Dermis blood vessel endothelial cell (primary cell): Measurements from ENCODE around the gene LEF1. TPM values are rescaled to one million over a fixed set of nuclear protein-coding genes. Genes with fewer than 3 reads are reported as not detected.

Experiments used
- DNase-seq: peaks from one replicate; pipeline ENCODE4 v3.0.0; 2010
- total RNA-seq: library from RNA; depleted of rRNA; stranded (reverse); fragments of >200 nt; gene quantifications from 2 replicates; pipeline ENCODE4 v1.2.3, GENCODE V29; 2014

LEF1 gene
- total RNA-seq, 1 donor from 2014 or later: 0.68 TPM

DNA sequence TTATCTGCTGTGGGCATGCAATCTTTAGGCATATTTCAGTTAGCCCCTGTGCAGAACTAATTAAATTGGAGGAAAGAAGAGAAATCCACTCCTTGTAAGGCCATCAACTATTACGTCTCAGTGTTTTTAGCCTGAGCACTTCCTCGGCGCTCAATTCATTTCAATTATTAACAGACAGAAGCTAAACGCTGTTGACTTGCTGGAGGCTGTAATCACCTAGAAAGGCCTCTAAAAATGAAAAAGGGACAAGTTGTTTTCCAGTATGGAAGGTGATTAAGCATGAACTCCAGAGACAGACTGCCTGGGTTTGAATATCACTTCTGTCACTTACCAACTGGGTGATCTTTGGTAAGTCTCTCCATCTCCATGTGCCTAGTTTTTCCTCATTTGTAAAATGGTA lies 59.6 kb downstream of the LEF1 start:
- no peak for DNase-seq

DNA sequence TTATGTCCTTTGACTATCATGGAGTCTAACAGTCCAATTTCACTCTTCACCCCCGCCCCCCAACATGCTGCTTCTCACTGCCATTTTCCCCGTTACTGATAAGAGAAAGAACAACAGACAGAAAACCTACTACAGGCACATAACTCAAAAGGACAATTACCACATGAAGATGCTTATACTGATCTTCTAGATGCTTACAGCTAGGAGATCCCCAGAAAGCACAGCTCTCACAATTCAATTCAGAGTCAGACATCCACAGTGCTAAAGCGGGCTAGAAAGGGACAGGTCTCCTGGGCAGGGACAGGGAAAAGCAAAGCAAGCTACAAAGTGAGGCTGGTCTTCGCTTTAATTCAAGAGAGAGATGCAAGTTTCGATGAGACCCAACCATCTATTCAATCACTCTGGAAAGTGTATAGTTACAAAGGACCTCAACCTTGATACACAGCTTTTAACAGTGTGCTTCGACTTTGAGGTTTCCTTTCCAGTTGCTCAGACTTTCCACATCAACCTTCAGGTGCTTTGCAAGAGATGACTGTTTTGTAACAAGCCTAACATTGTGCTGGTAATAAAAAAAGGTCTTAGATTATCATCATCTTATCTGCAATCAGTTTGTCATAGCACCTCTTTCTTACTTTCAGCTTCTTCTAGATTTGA lies 60.9 kb downstream of the LEF1 start:
- DNase-seq: no peak

DNA sequence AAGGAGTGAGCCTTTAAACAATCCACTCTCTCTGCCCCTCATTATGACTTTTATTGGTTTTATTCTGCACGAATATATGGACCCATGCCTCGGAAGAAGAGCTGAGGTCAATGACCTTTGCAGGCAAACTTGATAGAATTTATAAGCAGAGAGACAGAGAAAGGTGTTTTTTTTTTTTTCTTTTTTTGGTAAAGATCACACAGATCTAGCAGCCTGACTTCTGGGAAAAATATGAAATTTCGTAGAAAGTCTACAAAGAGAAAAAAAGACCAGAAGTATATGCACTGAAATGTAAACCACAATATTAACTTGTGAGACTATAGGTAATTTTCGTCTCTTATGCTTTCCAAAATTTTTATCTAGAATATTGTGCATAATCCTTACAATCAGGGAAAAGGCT lies 61.6 kb downstream of the LEF1 start:
- no peak for DNase-seq

- no peak for DNase-seq
Observed at GRCh38 chr4:108106186-108106585, 62.5 kb downstream of the LEF1 start.

- DNase-seq: no peak
Observed at GRCh38 chr4:108103099-108103862, 65.5 kb downstream of the LEF1 start.

DNA sequence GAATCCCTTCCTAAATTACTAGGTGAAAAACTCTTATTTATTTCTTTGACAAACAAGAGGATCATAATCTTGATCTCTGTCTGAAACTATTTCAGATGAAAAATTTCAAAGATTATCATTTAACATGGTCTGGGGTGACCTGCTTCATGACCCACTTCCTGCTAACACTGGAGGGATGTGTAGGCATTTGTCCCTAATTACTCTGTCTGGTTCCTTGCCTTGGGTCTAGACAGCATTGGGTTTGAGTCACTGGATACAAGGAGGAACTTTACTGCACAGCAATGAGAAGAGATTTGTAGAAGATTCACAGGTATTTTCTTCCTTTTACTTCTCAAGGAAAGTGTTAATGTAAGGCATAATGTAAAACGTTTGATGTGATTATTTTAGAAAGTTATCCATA lies 67.9 kb downstream of the LEF1 start:
- no peak for DNase-seq

GRCh38 chr4:108099838-108100237 lies 68.9 kb downstream of the LEF1 start:
- DNase-seq: no peak

- DNase-seq: no peak
Observed at GRCh38 chr4:108097990-108098553, 70.7 kb downstream of the LEF1 start.

DNA sequence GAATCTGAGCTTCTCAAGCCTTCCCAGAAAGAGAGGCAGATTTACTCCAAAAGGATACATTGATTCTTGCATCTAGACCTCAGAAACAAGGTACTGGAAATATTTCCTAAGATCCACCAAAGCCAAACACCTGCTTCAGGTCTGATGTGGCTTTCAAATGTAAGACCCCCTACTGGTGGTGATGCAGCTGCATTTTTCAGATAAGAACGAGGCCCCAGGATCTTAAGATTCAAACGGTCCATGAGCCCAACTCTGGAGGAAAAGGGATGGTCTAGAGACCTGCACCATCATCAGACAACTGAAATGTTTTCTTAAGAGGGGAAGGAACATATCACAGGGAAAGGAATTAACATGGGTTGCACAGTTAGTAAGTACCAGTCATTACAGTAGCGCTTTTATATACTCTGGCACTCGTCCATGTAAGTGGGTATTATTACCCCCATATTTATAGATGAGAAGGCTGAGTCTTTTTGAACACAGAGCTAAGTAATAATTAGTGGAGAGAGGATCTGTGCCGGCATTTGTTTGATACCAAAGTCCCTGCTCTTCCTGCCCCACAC lies 73.7 kb downstream of the LEF1 start:
- DNase-seq: no peak

GRCh38 chr4:108094131-108094530 lies 74.6 kb downstream of the LEF1 start:
- DNase-seq: no peak

GRCh38 chr4:108092288-108092687 lies 76.4 kb downstream of the LEF1 start:
- DNase-seq: no peak

- DNase-seq: no peak
Observed at GRCh38 chr4:108087293-108087967, 81.3 kb downstream of the LEF1 start.

DNA sequence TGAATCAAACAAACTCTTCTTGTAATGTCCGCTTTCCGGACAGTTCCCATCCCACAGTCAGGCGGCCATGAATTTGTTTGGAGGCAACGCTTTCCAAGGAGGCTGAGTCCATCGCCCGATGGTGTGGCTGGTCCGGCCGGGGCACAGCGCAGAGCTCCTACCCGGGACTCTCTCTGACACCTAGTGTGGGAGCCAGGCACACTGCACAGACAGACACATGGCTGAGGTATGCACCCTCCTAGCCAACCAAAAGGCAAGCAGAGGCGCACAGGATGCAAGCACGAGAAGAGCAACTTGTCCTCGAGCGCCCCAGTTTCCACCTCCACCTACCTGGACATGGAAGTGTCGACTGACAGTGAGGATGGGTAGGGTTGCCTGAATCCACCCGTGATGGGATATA lies 87.5 kb downstream of the LEF1 start:
- DNase-seq: no peak

DNA sequence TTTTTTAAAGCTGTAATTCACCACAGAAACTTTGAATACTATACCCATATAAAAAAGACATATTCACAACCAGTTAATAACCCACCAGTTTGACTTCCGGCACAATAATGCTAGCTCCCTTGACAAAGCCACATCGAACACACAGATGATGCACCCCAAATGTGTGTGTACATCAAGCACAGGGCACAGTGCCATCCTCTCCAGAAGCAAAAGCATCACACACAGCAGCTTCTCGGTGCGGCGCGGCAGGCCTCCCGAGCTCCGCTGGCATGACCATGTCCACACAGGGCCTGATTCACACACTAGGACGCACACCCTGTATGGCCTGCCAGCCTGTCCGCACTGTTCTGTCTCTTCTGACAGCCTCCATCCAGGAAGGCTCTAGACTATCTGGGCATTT lies 88.0 kb downstream of the LEF1 start:
- no peak for DNase-seq

- no peak for DNase-seq
Observed at GRCh38 chr4:108078024-108078733, 90.6 kb downstream of the LEF1 start.

GRCh38 chr4:108072300-108072699 lies 96.4 kb downstream of the LEF1 start:
- no peak for DNase-seq

- DNase-seq: no peak
Observed at GRCh38 chr4:108070775-108071174, 98.0 kb downstream of the LEF1 start.

DNA sequence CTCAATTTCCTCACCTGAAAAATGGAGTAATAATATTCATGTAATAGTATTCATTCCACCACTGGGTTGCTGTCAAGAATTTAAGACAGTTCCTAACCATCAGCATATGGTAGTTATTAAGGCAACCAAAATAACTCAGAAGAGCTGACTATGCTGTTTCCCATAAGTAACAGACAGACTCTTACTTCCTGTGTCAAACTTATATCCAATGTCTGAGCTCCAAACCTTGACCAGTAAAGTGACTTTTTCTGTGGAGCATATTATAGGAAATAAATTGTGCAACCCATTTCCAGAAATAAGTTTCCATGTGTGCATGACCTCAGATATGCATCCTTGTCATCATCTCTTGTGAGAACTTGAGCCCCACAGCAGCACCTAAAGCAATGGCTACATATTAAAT lies 100.3 kb downstream of the LEF1 start:
- DNase-seq: no peak

- DNase-seq: no peak
Observed at GRCh38 chr4:108060686-108061321, 107.9 kb downstream of the LEF1 start.

DNA sequence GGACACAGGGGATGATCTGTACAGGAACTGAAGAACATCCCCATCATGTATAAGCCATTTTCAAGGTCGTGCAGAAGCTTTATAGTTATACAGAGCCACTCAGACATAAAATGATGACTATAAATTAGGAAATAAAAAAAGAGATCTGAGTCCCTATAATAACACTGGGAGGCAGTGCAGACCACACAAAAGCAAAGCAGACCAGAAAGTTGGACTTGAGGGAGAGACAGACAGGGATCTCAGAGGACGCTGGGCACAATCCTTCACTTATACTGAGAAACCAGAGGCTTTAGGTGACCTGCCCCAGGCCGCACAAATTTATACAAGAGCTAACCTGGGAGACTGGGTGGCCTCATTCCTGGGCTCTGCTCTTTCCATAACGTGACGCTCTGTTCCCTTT lies 108.6 kb downstream of the LEF1 start:
- peak; percentile 39 for DNase-seq

GRCh38 chr4:108058685-108059440 lies 109.9 kb downstream of the LEF1 start:
- DNase-seq: no peak
